ENCODE results near the gene KRTAP4-11.

DNA sequence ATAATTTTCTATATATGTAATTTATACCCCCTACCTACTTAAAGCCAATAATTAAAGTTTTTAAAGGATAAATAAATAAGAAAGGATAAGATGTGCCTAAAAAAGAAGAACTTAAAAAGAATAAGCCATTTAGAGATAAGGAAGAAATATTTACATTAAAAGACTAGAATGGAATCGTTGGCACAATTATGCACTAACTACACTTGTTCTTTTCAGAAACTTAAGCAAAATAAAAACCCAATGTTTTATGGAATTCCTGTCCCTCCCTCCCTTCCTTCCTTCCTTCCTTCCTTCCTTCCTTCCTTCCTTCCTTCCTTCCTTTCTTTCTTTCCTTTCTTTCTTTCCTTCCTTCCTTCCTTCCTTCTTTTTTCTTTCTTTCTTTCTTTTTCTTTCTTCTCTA lies 26.7 kb upstream of the KRTAP4-11 start:
- TF ChIP-seq, protein P1, sequence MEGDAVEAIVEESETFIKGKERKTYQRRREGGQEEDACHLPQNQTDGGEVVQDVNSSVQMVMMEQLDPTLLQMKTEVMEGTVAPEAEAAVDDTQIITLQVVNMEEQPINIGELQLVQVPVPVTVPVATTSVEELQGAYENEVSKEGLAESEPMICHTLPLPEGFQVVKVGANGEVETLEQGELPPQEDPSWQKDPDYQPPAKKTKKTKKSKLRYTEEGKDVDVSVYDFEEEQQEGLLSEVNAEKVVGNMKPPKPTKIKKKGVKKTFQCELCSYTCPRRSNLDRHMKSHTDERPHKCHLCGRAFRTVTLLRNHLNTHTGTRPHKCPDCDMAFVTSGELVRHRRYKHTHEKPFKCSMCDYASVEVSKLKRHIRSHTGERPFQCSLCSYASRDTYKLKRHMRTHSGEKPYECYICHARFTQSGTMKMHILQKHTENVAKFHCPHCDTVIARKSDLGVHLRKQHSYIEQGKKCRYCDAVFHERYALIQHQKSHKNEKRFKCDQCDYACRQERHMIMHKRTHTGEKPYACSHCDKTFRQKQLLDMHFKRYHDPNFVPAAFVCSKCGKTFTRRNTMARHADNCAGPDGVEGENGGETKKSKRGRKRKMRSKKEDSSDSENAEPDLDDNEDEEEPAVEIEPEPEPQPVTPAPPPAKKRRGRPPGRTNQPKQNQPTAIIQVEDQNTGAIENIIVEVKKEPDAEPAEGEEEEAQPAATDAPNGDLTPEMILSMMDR (IDR thresholded peaks at IDR 0.05): no peak
- TF ChIP-seq POLR2A (IDR thresholded peaks at IDR 0.05): no peak
